Uterus (tissue), 2 donors: ENCODE results near the gene GGACT.

Source experiments
- CTCF ChIP-seq, 4 experiments: fragments of 200-600 bp in 2 of 4; fragments of 450-650 bp in 2 of 4; sonication (generic) in 2 of 4; IDR thresholded peaks; one replicate each; pipeline ENCODE4 v1.5.1; 2016 to 2019; ENCODE audit warnings: antibody characterized with exemption in 4 of 4, mild to moderate bottlenecking in 2 of 4, moderate library complexity in 1 of 4
- POLR2A ChIP-seq, 2 donors: fragments of 450-650 bp; IDR thresholded peaks; one replicate each; pipeline ENCODE4 v1.6.1; 2016; ENCODE audit warnings: antibody characterized with exemption in 2 of 2, mild to moderate bottlenecking in 1 of 2, moderate library complexity in 1 of 2

- TF ChIP-seq CTCF (IDR thresholded peaks at IDR 0.05): no peak
- TF ChIP-seq POLR2A (IDR thresholded peaks at IDR 0.05): no peak
Measured at GRCh38 chr13:100597253-100597652, 8.7 kb upstream of the GGACT start.
